ENCODE measurements around the gene SASH3.

DNA sequence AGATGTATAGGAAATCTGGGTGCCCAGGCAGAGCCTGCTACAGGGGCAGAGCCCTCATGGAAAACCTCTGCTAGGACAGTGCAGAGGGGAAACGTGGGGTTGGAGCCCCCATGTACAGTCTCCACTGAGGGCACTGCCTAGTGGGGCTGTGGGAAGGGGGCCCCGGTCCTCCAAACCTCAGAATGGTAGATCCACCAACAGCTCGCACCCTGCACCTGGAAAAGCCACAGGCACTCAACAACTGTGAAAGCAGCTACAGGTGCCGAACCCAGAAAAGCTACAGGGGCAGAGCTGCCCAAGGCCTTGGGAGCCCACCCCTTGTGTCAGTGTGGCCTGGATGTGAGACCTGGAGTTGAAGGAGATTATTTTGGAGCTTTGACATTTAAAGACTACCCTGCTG, 46.4 kb upstream of the SASH3 start:
- TF ChIP-seq, protein P1, sequence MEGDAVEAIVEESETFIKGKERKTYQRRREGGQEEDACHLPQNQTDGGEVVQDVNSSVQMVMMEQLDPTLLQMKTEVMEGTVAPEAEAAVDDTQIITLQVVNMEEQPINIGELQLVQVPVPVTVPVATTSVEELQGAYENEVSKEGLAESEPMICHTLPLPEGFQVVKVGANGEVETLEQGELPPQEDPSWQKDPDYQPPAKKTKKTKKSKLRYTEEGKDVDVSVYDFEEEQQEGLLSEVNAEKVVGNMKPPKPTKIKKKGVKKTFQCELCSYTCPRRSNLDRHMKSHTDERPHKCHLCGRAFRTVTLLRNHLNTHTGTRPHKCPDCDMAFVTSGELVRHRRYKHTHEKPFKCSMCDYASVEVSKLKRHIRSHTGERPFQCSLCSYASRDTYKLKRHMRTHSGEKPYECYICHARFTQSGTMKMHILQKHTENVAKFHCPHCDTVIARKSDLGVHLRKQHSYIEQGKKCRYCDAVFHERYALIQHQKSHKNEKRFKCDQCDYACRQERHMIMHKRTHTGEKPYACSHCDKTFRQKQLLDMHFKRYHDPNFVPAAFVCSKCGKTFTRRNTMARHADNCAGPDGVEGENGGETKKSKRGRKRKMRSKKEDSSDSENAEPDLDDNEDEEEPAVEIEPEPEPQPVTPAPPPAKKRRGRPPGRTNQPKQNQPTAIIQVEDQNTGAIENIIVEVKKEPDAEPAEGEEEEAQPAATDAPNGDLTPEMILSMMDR (IDR thresholded peaks at IDR 0.05), result no peak
- TF ChIP-seq POLR2A (IDR thresholded peaks at IDR 0.05) (no peak), EP300 (IDR thresholded peaks at IDR 0.05) (no peak)
